ENCODE results near the gene KLK13.

DNA sequence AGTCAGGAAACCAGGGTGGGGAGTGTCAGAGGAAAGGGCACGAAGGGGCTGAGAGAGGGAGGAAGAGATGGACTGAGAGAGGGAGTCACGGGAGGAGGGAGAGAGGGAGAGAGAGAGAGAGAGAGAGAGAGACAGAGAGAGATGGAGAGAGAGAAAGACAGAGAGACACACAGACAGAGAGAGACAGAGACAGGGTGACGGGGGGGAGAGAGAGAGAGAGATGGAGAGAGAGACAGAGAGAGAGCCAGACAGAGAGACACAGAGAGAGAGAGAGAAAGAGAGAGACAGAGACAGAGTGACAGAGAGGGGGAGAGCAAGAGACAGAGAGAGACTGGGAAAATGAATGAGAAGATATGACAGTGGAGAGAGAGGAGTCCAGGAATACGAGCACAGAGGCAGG, 18.3 kb upstream of the KLK13 start:
- TF ChIP-seq, protein P1, sequence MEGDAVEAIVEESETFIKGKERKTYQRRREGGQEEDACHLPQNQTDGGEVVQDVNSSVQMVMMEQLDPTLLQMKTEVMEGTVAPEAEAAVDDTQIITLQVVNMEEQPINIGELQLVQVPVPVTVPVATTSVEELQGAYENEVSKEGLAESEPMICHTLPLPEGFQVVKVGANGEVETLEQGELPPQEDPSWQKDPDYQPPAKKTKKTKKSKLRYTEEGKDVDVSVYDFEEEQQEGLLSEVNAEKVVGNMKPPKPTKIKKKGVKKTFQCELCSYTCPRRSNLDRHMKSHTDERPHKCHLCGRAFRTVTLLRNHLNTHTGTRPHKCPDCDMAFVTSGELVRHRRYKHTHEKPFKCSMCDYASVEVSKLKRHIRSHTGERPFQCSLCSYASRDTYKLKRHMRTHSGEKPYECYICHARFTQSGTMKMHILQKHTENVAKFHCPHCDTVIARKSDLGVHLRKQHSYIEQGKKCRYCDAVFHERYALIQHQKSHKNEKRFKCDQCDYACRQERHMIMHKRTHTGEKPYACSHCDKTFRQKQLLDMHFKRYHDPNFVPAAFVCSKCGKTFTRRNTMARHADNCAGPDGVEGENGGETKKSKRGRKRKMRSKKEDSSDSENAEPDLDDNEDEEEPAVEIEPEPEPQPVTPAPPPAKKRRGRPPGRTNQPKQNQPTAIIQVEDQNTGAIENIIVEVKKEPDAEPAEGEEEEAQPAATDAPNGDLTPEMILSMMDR (IDR thresholded peaks at IDR 0.05) = no peak
- TF ChIP-seq EZH2phosphoT487 (IDR thresholded peaks at IDR 0.05; ENCODE audit: borderline replicate concordance, low read depth) (no peak), MAX (IDR thresholded peaks at IDR 0.05; ENCODE audit: low read depth) (no peak), POLR2AphosphoS5 (IDR thresholded peaks at IDR 0.05; ENCODE audit: low read depth, low read length) (no peak), EP300 (IDR thresholded peaks at IDR 0.05; ENCODE audit: borderline replicate concordance in 1 of 2, low read depth in 1 of 2, low read length in 1 of 2) (no peak), TAF1 (IDR thresholded peaks at IDR 0.05; ENCODE audit: borderline replicate concordance, low read depth, low read length) (no peak), RFX5 (IDR thresholded peaks at IDR 0.05; ENCODE audit: low read length) (no peak), SMC3 (IDR thresholded peaks at IDR 0.05; ENCODE audit: low read depth, low read length) (no peak), GABPA (IDR thresholded peaks at IDR 0.05; ENCODE audit: low read depth) (no peak), RAD21 (IDR thresholded peaks at IDR 0.05; ENCODE audit: low read length) (no peak), JUND (IDR thresholded peaks at IDR 0.05) (no peak), YY1 (IDR thresholded peaks at IDR 0.05; ENCODE audit: low read depth) (no peak)
- TF ChIP-seq, protein P2, sequence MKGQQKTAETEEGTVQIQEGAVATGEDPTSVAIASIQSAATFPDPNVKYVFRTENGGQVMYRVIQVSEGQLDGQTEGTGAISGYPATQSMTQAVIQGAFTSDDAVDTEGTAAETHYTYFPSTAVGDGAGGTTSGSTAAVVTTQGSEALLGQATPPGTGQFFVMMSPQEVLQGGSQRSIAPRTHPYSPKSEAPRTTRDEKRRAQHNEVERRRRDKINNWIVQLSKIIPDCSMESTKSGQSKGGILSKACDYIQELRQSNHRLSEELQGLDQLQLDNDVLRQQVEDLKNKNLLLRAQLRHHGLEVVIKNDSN (IDR thresholded peaks at IDR 0.05; ENCODE audit: borderline replicate concordance, low read depth) = no peak
- TF ChIP-seq, protein P3, sequence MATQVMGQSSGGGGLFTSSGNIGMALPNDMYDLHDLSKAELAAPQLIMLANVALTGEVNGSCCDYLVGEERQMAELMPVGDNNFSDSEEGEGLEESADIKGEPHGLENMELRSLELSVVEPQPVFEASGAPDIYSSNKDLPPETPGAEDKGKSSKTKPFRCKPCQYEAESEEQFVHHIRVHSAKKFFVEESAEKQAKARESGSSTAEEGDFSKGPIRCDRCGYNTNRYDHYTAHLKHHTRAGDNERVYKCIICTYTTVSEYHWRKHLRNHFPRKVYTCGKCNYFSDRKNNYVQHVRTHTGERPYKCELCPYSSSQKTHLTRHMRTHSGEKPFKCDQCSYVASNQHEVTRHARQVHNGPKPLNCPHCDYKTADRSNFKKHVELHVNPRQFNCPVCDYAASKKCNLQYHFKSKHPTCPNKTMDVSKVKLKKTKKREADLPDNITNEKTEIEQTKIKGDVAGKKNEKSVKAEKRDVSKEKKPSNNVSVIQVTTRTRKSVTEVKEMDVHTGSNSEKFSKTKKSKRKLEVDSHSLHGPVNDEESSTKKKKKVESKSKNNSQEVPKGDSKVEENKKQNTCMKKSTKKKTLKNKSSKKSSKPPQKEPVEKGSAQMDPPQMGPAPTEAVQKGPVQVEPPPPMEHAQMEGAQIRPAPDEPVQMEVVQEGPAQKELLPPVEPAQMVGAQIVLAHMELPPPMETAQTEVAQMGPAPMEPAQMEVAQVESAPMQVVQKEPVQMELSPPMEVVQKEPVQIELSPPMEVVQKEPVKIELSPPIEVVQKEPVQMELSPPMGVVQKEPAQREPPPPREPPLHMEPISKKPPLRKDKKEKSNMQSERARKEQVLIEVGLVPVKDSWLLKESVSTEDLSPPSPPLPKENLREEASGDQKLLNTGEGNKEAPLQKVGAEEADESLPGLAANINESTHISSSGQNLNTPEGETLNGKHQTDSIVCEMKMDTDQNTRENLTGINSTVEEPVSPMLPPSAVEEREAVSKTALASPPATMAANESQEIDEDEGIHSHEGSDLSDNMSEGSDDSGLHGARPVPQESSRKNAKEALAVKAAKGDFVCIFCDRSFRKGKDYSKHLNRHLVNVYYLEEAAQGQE (IDR thresholded peaks at IDR 0.05; ENCODE audit: low read depth, low read length) = no peak

Measured in SK-N-SH (cell line).